ENCODE data around the gene COP1.

The COP1 gene

DNA sequence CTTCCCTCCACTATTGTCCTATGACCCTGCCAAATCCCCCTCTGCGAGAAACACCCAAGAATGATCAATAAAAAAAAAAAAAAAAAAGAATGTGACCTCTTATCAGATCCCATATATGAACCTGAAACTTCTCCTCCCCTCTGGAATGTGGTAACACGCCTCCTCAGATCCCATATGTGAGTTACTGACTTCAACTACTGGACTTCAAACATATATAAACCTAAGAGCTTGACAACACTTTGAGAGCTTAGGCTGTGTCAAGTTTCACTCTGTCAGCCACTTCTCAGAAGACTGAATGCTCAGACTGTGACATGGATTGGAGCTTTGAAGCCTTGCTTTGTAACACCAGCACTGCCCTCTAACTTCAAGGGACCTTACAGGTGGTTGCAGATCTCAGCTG is 148.4 kb downstream of the COP1 start:
- Histone ChIP-seq H3K36me3 (ENCODE audit: control insufficient read depth in 5 of 5, insufficient read depth in 5 of 5, low read length in 5 of 5) (peaks cover 0 to 4% (median 0%) of the 10 kb centered on the region in 5 donors), H3K9ac (ENCODE audit: low read length in 5 of 5) (no peak overlapping the region), H3K9me3 (ENCODE audit: control insufficient read depth in 5 of 5, low read length in 5 of 5) (no peaks in the 10 kb centered on the region), H3K4me3 (ENCODE audit: low read depth in 1 of 5, low read length in 5 of 5) (no peak overlapping the region), H3K27ac (ENCODE audit: low read depth, low read length) (no peak overlapping the region), H3K4me1 (ENCODE audit: control insufficient read depth in 5 of 5, insufficient read depth in 5 of 5, low read length in 5 of 5) (no peaks in the 10 kb centered on the region), H3K27me3 (ENCODE audit: control insufficient read depth in 5 of 5, insufficient read depth in 4 of 5, low read length in 5 of 5) (no peaks in the 10 kb centered on the region)

DNA sequence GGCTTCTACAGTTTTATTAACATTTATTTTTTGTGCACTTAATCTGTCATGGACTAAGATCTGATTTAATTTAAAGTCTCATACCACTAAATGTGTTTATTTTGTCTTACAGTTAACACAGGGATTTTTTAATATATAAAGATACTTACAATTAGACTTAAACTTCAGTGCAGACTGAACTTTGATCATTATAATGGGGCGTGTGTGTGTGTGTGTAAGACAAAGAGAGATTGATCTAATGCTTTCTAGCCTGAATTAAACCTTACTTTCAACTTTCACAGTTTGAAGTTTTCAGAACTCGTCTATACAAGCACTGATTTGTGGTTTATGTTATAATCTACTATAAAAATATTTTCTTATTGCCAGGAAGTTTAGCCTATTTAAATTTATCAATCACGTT is 150.8 kb downstream of the COP1 start:
- peaks cover 0 to 4% (median 2%) of the 10 kb centered on the region in 5 donors for H3K36me3 ChIP-seq (ENCODE audit: control insufficient read depth in 5 of 5, insufficient read depth in 5 of 5, low read length in 5 of 5)
- H3K9me3 ChIP-seq (ENCODE audit: control insufficient read depth in 5 of 5, low read length in 5 of 5) = no peaks in the 10 kb centered on the region
- no peak overlapping the region for H3K9ac ChIP-seq (ENCODE audit: low read length in 5 of 5)
- H3K27ac ChIP-seq (ENCODE audit: low read depth, low read length) = no peak overlapping the region
- H3K4me3 ChIP-seq (ENCODE audit: low read depth in 1 of 5, low read length in 5 of 5) = no peak overlapping the region
- H3K27me3 ChIP-seq (ENCODE audit: control insufficient read depth in 5 of 5, insufficient read depth in 4 of 5, low read length in 5 of 5) = no peaks in the 10 kb centered on the region
- no peaks in the 10 kb centered on the region for H3K4me1 ChIP-seq (ENCODE audit: control insufficient read depth in 5 of 5, insufficient read depth in 5 of 5, low read length in 5 of 5)

DNA sequence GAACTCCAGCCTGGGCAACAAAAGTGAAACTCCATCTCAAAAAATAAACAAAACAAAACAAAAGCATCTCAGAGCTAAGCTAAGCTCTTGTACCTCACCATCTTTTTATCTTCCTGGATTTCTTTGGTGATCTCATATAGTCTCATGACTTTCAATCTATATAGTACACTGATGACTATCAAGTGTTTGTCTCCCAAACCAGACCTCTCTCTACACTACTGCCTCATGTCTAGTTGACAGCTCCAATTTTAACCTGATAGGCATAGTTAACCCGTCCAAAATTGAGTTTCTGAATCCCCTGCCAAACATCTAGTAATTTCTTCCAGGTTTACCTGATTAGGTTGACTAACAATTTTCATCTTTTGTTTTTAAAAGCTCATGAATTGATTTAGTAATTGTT is 151.7 kb downstream of the COP1 start:
- Histone ChIP-seq H3K9ac (ENCODE audit: low read length in 5 of 5) (no peak overlapping the region), H3K27me3 (ENCODE audit: control insufficient read depth in 5 of 5, insufficient read depth in 4 of 5, low read length in 5 of 5) (no peaks in the 10 kb centered on the region), H3K27ac (ENCODE audit: low read depth, low read length) (no peak overlapping the region)

DNA sequence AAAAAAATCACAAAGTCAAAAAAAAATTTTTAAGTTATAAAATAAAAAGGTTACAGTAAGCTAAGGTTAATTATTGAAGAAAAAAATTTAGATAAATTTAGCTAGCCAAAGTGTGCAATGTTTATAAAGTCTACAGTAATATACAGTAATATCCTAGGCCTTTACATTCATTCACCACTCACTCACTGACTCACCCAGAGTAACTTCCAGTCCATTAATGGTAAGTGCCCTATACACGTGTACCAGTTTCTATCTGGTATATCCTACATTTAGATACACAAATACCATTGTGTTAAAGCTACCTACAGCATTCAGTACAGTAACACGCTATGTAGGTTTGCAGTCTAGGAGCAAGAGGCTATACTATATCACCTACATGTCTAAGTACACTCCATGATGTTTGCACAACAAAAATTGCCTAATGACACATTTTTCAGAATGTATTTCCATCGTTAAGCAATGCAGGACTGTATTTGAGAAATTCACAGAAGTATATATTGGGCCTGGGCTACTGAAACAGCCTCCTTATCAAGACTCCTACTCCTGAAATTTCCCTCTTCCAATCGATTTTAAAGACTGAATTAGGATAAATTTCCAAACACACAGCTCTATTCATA is 155.1 kb downstream of the COP1 start:
- Histone ChIP-seq H3K36me3 (ENCODE audit: control insufficient read depth in 5 of 5, insufficient read depth in 5 of 5, low read length in 5 of 5) (peaks cover 0 to 5% (median 0%) of the 10 kb centered on the region in 5 donors), H3K27me3 (ENCODE audit: control insufficient read depth in 5 of 5, insufficient read depth in 4 of 5, low read length in 5 of 5) (no peaks in the 10 kb centered on the region), H3K9ac (ENCODE audit: low read length in 5 of 5) (no peak overlapping the region), H3K4me1 (ENCODE audit: control insufficient read depth in 5 of 5, insufficient read depth in 5 of 5, low read length in 5 of 5) (no peaks in the 10 kb centered on the region), H3K4me3 (ENCODE audit: low read depth in 1 of 5, low read length in 5 of 5) (no peak overlapping the region), H3K9me3 (ENCODE audit: control insufficient read depth in 5 of 5, low read length in 5 of 5) (no peaks in the 10 kb centered on the region), H3K27ac (ENCODE audit: low read depth, low read length) (no peak overlapping the region)

More for the DNA sequence above, 151.7 kb downstream of the COP1 start:
- Histone ChIP-seq H3K4me3 (ENCODE audit: low read depth in 1 of 5, low read length in 5 of 5) (no peak overlapping the region), H3K36me3 (ENCODE audit: control insufficient read depth in 5 of 5, insufficient read depth in 5 of 5, low read length in 5 of 5) (peaks cover 0 to 5% (median 0%) of the 10 kb centered on the region in 5 donors), H3K4me1 (ENCODE audit: control insufficient read depth in 5 of 5, insufficient read depth in 5 of 5, low read length in 5 of 5) (no peaks in the 10 kb centered on the region), H3K9me3 (ENCODE audit: control insufficient read depth in 5 of 5, low read length in 5 of 5) (no peaks in the 10 kb centered on the region)

DNA sequence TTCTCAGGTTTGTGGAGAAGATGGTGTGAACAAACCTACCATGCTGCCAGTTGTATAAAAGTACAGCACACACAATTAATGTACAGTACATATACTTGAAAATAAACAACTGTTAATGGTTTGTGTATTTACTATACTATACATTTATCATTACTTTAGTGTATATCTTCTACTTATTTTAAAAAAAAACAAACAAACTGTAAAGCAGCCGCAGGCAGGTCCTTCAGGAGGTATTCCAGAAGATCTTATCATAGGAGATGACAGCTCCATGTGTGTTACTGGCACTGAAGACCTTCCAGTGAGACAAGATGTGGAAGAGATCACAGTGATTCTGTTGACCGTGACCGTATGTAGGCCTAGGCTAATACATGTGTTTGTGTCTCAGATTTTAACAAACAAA is 155.7 kb downstream of the COP1 start:
- no peaks in the 10 kb centered on the region for H3K9me3 ChIP-seq (ENCODE audit: control insufficient read depth in 5 of 5, low read length in 5 of 5)
- H3K4me3 ChIP-seq (ENCODE audit: low read depth in 1 of 5, low read length in 5 of 5) = no peak overlapping the region
- no peak overlapping the region for H3K27ac ChIP-seq (ENCODE audit: low read depth, low read length)
- no peak overlapping the region for H3K9ac ChIP-seq (ENCODE audit: low read length in 5 of 5)
- H3K27me3 ChIP-seq (ENCODE audit: control insufficient read depth in 5 of 5, insufficient read depth in 4 of 5, low read length in 5 of 5) = no peaks in the 10 kb centered on the region
- peaks cover 0 to 5% (median 0%) of the 10 kb centered on the region in 5 donors for H3K36me3 ChIP-seq (ENCODE audit: control insufficient read depth in 5 of 5, insufficient read depth in 5 of 5, low read length in 5 of 5)
- H3K4me1 ChIP-seq (ENCODE audit: control insufficient read depth in 5 of 5, insufficient read depth in 5 of 5, low read length in 5 of 5) = no peaks in the 10 kb centered on the region

DNA sequence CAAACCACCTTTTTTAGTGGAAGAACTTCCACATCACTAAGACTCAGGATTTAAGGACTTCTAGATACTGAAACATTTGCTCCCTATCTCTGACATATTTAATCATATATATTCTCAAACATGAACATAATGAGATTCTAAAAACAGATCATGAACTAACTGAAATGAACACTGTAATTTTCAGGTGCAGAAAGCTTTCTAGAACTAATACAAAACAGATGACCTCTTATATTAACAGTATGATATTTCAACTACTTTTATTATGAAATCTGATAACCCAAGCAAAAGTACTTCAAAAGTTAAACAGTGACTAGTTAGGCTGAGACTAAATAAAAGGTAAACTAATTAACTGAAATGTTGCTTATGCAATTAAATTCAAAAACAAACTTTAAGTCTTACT is 157.5 kb downstream of the COP1 start:
- no peaks in the 10 kb centered on the region for H3K4me1 ChIP-seq (ENCODE audit: control insufficient read depth in 5 of 5, insufficient read depth in 5 of 5, low read length in 5 of 5)
- H3K36me3 ChIP-seq (ENCODE audit: control insufficient read depth in 5 of 5, insufficient read depth in 5 of 5, low read length in 5 of 5) = peaks cover 0 to 13% (median 0%) of the 10 kb centered on the region in 5 donors
- H3K9me3 ChIP-seq (ENCODE audit: control insufficient read depth in 5 of 5, low read length in 5 of 5) = no peaks in the 10 kb centered on the region
- no peak overlapping the region for H3K27ac ChIP-seq (ENCODE audit: low read depth, low read length)
- H3K9ac ChIP-seq (ENCODE audit: low read length in 5 of 5) = no peak overlapping the region
- H3K4me3 ChIP-seq (ENCODE audit: low read depth in 1 of 5, low read length in 5 of 5) = no peak overlapping the region
- no peaks in the 10 kb centered on the region for H3K27me3 ChIP-seq (ENCODE audit: control insufficient read depth in 5 of 5, insufficient read depth in 4 of 5, low read length in 5 of 5)

DNA sequence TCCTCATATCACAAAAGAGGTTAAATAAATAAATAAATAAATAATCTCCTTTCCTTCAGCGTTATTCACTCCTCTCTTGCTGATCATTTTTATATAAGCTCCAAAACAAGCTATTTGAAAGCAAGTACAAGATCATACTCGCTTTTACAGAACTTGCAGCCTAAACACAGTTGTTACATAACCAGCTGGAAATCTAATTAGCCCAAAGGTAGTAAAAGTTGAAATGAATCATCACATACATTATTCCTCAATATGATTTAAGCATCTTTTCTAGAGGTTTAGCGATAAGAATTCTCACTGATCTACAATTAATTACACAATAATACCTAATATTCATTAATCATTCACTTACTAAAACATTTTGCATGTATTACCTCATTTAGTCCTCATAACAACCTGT is 160.2 kb downstream of the COP1 start:
- Histone ChIP-seq H3K27ac (ENCODE audit: low read depth, low read length) (no peak overlapping the region), H3K9ac (ENCODE audit: low read length in 5 of 5) (no peak overlapping the region), H3K27me3 (ENCODE audit: control insufficient read depth in 5 of 5, insufficient read depth in 4 of 5, low read length in 5 of 5) (no peaks in the 10 kb centered on the region), H3K9me3 (ENCODE audit: control insufficient read depth in 5 of 5, low read length in 5 of 5) (no peaks in the 10 kb centered on the region), H3K4me1 (ENCODE audit: control insufficient read depth in 5 of 5, insufficient read depth in 5 of 5, low read length in 5 of 5) (no peaks in the 10 kb centered on the region), H3K36me3 (ENCODE audit: control insufficient read depth in 5 of 5, insufficient read depth in 5 of 5, low read length in 5 of 5) (peaks cover 4 to 20% (median 10%) of the 10 kb centered on the region in 5 donors), H3K4me3 (ENCODE audit: low read depth in 1 of 5, low read length in 5 of 5) (no peak overlapping the region)

DNA sequence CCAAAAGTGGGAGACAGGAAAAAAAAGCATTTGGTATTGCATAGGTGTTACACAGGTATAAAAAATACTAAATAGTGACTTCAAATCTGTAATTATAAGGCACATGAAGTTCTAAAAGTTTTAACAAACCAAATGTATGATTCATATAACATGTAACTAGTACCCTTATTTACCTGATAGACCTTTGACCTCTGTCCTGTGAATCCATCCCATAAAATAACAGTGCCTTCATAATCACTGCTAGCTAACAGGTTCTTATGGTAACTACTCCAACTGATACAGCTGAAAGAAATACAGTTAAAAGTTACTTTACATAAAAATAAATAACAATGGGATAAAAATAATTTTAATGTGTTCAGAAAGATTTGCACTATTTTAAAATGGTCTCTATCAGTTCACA is 163.5 kb downstream of the COP1 start:
- Histone ChIP-seq H3K4me3 (ENCODE audit: low read depth in 1 of 5, low read length in 5 of 5) (no peak overlapping the region), H3K9me3 (ENCODE audit: control insufficient read depth in 5 of 5, low read length in 5 of 5) (no peaks in the 10 kb centered on the region), H3K4me1 (ENCODE audit: control insufficient read depth in 5 of 5, insufficient read depth in 5 of 5, low read length in 5 of 5) (no peaks in the 10 kb centered on the region), H3K9ac (ENCODE audit: low read length in 5 of 5) (no peak overlapping the region), H3K27me3 (ENCODE audit: control insufficient read depth in 5 of 5, insufficient read depth in 4 of 5, low read length in 5 of 5) (no peaks in the 10 kb centered on the region), H3K36me3 (ENCODE audit: control insufficient read depth in 5 of 5, insufficient read depth in 5 of 5, low read length in 5 of 5) (peaks cover 9 to 30% (median 22%) of the 10 kb centered on the region in 5 donors), H3K27ac (ENCODE audit: low read depth, low read length) (no peak overlapping the region)

DNA sequence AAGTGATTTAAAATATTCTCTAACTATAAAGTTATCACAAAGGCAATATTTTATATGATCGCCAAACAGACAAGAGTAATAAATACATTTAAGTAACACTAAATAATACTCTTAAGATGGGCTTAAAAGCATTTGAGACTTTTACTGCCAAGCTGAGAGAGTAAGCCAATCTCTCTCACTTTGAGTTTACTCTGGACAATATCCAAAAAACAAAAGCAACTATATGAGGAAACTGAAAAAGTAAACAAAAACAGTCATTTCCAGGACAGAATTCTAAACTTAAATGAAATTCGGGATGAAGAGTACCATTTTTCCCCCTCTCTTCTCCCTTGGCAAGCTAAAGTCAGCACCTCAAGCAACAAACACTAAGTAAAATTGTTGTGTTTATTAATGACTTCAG is 173.2 kb downstream of the COP1 start:
- Histone ChIP-seq H3K9ac (ENCODE audit: low read length in 5 of 5) (no peak overlapping the region), H3K27me3 (ENCODE audit: control insufficient read depth in 5 of 5, insufficient read depth in 4 of 5, low read length in 5 of 5) (no peaks in the 10 kb centered on the region), H3K9me3 (ENCODE audit: control insufficient read depth in 5 of 5, low read length in 5 of 5) (no peaks in the 10 kb centered on the region), H3K36me3 (ENCODE audit: control insufficient read depth in 5 of 5, insufficient read depth in 5 of 5, low read length in 5 of 5) (peaks cover 5 to 22% (median 11%) of the 10 kb centered on the region in 5 donors), H3K4me1 (ENCODE audit: control insufficient read depth in 5 of 5, insufficient read depth in 5 of 5, low read length in 5 of 5) (no peaks in the 10 kb centered on the region), H3K4me3 (ENCODE audit: low read depth in 1 of 5, low read length in 5 of 5) (no peak overlapping the region), H3K27ac (ENCODE audit: low read depth, low read length) (no peak overlapping the region)

DNA sequence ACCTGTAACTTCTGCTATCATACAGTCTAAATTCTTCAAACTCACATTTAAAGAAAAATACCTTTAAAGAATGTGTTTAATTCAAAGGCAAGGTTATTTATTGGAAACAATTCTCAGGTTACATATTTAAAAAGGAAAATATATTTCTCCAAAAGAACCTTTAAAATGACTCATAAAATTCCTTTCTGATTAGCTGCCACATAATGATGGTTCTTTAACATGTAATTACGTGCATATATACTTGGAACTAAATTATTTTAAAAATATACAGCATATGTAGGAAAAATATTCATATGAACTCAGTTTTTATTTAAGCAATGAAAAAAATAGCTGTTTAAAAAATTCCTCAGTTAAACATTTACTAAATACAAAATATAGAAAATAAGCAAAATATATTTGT is 173.6 kb downstream of the COP1 start:
- Histone ChIP-seq H3K9me3 (ENCODE audit: control insufficient read depth in 5 of 5, low read length in 5 of 5) (no peaks in the 10 kb centered on the region), H3K27ac (ENCODE audit: low read depth, low read length) (no peak overlapping the region), H3K4me3 (ENCODE audit: low read depth in 1 of 5, low read length in 5 of 5) (no peak overlapping the region), H3K4me1 (ENCODE audit: control insufficient read depth in 5 of 5, insufficient read depth in 5 of 5, low read length in 5 of 5) (no peaks in the 10 kb centered on the region), H3K36me3 (ENCODE audit: control insufficient read depth in 5 of 5, insufficient read depth in 5 of 5, low read length in 5 of 5) (peaks cover 5 to 22% (median 8%) of the 10 kb centered on the region in 5 donors), H3K9ac (ENCODE audit: low read length in 5 of 5) (no peak overlapping the region), H3K27me3 (ENCODE audit: control insufficient read depth in 5 of 5, insufficient read depth in 4 of 5, low read length in 5 of 5) (no peaks in the 10 kb centered on the region)
